Transverse colon (tissue), 4 donors: Measurements from ENCODE around the gene AP4E1. TPM values are rescaled to one million over a fixed set of nuclear protein-coding genes. Genes with fewer than 3 reads are reported as not detected.

Source experiments
- DNase-seq: peaks from one replicate; pipeline ENCODE4 v3.0.0-alpha.2; 2019
- H3K27ac ChIP-seq, 4 donors: fragments of 200-600 bp; sonication (generic); 2 replicates each; pipeline ENCODE4 v1.5.1; 2016 to 2018; ENCODE audit warnings: inconsistent platforms in 4 of 4
- H3K27me3 ChIP-seq: fragments of 200-600 bp; sonication (generic); 2 replicates; pipeline ENCODE4 v1.5.1; 2017; ENCODE audit warnings: inconsistent platforms
- H3K36me3 ChIP-seq, 4 donors: fragments of 200-600 bp; sonication (generic); 2 replicates each; pipeline ENCODE4 v1.5.1; 2017 to 2019; ENCODE audit warnings: inconsistent platforms in 4 of 4
- H3K4me1 ChIP-seq, 4 donors: fragments of 200-600 bp; sonication (generic); 2 replicates each; pipeline ENCODE4 v1.5.1; 2017 to 2020; ENCODE audit warnings: inconsistent platforms in 4 of 4
- H3K4me3 ChIP-seq, 4 donors: fragments of 200-600 bp; sonication (generic); 1 replicate in 1 of 4; 2 replicates in 3 of 4; pipeline versions ENCODE4 v1.5.1 to v1.6.1; 2017 to 2019; ENCODE audit warnings: inconsistent platforms in 4 of 4
- H3K9me3 ChIP-seq, 2 donors: fragments of 200-600 bp; sonication (generic); 2 replicates each; pipeline ENCODE4 v1.5.1; 2017 to 2019; ENCODE audit warnings: inconsistent platforms in 2 of 2
- EP300 ChIP-seq: sonication (generic); formaldehyde crosslinking; IDR thresholded peaks from one replicate; pipeline ENCODE4 v1.6.1; 2017; ENCODE audit warnings: antibody characterized with exemption, low read depth
- POLR2A ChIP-seq: fragments of 450-650 bp; IDR thresholded peaks from one replicate; pipeline ENCODE4 v1.6.1; 2016; ENCODE audit warnings: antibody characterized with exemption, mild to moderate bottlenecking, moderate library complexity
- POLR2AphosphoS5 ChIP-seq, 3 donors: sonication (generic); formaldehyde crosslinking; IDR thresholded peaks; one replicate each; pipeline ENCODE4 v1.6.1; 2016; ENCODE audit warnings: antibody characterized with exemption in 3 of 3
- WGBS, 2 donors: methylation state at CpG; one replicate each; pipeline ENCODE4 v1.1.5; 2018; ENCODE audit warnings: low coverage in 1 of 2; 5-methylcytosine and 5-hydroxymethylcytosine counted together
- in situ Hi-C, 4 donors: fragments of 200-750 bp; cut with MboI; loops; one replicate each; pipeline versions ENCODE4 v1.15.0 to v1.15.1; 2017; ENCODE audit warnings: low sequenced_read_pairs in 3 of 4, low pct_ligation_motif_present in 1 of 4, low pct_unique_long_range_greater_than_20kb in 1 of 4
- intact Hi-C: fragments of 100-400 bp; cut with DNase I; formaldehyde crosslinking; loops from one replicate; pipeline ENCODE4 v1.15.1; 2023; ENCODE audit warnings: low total_unique reads
- total RNA-seq, 4 donors: library from RNA; depleted of rRNA; stranded (reverse); fragments of >200 nt; gene quantifications; one replicate each; pipeline ENCODE4 v1.1.0, GENCODE V29; 2016
- TF ChIP-seq, protein P1 (sequence below), 5 experiments: fragments of 200-600 bp in 3 of 5; fragments of 450-650 bp in 2 of 5; sonication (generic) in 3 of 5; IDR thresholded peaks; 1 replicate in 2 of 5; 2 replicates in 3 of 5; pipeline ENCODE4 v1.5.1; 2016 to 2017; ENCODE audit warnings: antibody characterized with exemption in 5 of 5, inconsistent platforms in 3 of 5, mild to moderate bottlenecking in 2 of 5, moderate library complexity in 1 of 5

Gene AP4E1
- total RNA-seq, 4 donors from 2014 or later, result 6.0 to 22.4 (median 9.9) TPM

DNA sequence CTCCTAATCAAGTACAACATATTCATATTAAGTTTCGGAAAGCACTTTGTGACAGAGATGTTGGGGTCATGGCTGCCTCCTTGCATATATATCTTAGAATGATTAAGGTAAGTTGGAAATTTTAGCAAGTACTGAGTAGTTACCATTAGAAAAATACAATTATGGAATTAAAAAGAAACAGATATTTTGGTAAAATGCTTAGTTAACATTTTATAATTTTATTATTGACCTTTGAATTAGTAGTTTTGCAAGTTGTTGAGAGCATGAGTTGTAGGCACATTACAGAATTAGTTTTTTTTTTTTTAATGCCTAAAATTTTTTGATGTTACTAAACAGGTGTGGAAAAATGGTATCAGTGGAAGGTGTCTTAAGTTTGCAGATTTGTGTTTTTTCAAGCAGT is 20.6 kb downstream of the AP4E1 start:
- intact Hi-C loops (no loop called here), in situ Hi-C loops (no loop called here)
- Histone ChIP-seq H3K4me1 (peaks cover 0 to 3% (median 0%) of the 10 kb centered on the region in 4 donors), H3K27me3 (no peaks in the 10 kb centered on the region), H3K9me3 (no peaks in the 10 kb centered on the region), H3K4me3 (no peak overlapping the region), H3K27ac (no peak overlapping the region), H3K36me3 (peaks cover 0 to 66% (median 16%) of the 10 kb centered on the region in 4 donors)
- DNase-seq, result no peak
- WGBS, 2 donors, result 96 to 100% methylated on average over 1 of the region's 1 CpG
- TF ChIP-seq POLR2A (no peak), EP300 (no peak), POLR2AphosphoS5 (IDR thresholded peaks at IDR 0.05) (no peak)
- TF ChIP-seq, protein P1, sequence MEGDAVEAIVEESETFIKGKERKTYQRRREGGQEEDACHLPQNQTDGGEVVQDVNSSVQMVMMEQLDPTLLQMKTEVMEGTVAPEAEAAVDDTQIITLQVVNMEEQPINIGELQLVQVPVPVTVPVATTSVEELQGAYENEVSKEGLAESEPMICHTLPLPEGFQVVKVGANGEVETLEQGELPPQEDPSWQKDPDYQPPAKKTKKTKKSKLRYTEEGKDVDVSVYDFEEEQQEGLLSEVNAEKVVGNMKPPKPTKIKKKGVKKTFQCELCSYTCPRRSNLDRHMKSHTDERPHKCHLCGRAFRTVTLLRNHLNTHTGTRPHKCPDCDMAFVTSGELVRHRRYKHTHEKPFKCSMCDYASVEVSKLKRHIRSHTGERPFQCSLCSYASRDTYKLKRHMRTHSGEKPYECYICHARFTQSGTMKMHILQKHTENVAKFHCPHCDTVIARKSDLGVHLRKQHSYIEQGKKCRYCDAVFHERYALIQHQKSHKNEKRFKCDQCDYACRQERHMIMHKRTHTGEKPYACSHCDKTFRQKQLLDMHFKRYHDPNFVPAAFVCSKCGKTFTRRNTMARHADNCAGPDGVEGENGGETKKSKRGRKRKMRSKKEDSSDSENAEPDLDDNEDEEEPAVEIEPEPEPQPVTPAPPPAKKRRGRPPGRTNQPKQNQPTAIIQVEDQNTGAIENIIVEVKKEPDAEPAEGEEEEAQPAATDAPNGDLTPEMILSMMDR (IDR thresholded peaks at IDR 0.05), result no peak

DNA sequence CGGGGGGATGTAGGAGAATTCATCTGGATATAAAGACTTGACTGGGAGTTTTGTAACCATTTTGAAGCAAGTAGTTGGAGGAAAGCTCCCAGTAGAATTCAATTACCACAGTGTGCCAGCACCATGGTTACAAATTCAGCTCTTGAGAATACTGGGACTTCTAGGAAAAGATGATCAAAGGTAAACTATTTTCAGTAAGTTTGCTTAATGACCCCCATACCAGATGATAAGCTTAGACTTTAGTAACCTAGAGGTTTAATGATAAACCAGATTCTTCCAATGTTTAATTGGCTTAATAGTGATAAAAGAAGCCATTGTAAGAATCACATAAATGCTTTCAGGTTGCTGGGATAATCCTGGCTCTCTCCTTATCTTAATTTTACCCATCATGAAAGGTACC is 22.3 kb downstream of the AP4E1 start:
- Histone ChIP-seq H3K27me3 (no peaks in the 10 kb centered on the region), H3K4me1 (no peaks in the 10 kb centered on the region), H3K36me3 (peaks cover 0 to 52% (median 13%) of the 10 kb centered on the region in 4 donors), H3K27ac (no peak overlapping the region), H3K9me3 (no peaks in the 10 kb centered on the region), H3K4me3 (no peak overlapping the region)
- WGBS, 2 donors, result 98 to 100% methylated on average over 1 of the region's 1 CpG
- no peak for TF ChIP-seq POLR2AphosphoS5 (IDR thresholded peaks at IDR 0.05)
- no peak for TF ChIP-seq EP300
- TF ChIP-seq, protein P1 (IDR thresholded peaks at IDR 0.05), result no peak
- no peak for TF ChIP-seq POLR2A
- DNase-seq, result no peak
- in situ Hi-C loops (no loop called here), intact Hi-C loops (no loop called here)

DNA sequence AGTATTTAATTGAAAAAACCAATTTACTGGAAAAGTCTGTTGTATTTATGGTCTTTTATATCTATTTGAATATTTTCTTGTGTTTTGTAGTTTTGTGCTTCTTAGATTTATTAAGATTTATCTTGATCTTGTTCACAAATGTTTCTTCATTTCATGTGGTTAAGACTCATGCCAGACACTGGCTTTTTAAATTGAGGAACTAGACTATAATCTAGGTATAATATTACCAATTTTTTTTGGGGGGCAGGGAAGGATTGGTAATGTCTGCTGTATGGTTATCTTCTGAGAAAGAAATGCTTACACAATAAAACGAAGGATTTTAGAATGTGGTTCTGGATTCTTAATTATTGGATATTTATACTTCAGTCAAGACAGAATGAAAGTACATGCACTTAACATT is 24.9 kb downstream of the AP4E1 start:
- 82 to 92% methylated on average over 1 of the region's 1 CpG for WGBS, 2 donors
- in situ Hi-C loops, result no loop called here

DNA sequence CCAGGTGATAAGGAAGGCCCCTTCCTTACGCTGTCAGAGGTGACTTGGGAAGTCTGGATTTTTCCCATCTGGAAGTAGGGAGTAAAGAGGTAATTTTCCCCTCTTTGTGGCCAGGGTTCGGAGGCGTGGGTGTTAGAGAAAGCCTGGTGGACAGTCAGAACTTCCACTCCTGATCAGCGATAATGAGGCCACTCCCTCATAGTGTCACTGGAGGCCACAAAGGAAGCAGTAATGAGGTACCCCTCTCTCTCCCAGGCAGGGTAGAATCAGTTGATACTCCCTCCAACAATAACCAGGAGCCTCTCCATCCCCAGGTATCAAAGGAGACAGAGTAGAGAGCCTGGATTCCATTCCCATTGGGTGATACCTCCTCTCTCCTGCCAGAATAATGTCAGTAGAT is 30.0 kb downstream of the AP4E1 start:
- Histone ChIP-seq H3K27me3 (no peaks in the 10 kb centered on the region), H3K9me3 (no peaks in the 10 kb centered on the region), H3K36me3 (peaks cover 0 to 22% (median 4%) of the 10 kb centered on the region in 4 donors), H3K4me1 (peaks cover 0 to 4% (median 0%) of the 10 kb centered on the region in 4 donors), H3K27ac (no peak overlapping the region), H3K4me3 (no peak overlapping the region)
- DNase-seq, result no peak
- in situ Hi-C loops, result no loop called here
- intact Hi-C loops, result no loop called here
- 91 to 100% methylated on average over 2 to 4 of the region's 4 CpGs for WGBS, 2 donors
- TF ChIP-seq EP300 (no peak), POLR2A (no peak), POLR2AphosphoS5 (IDR thresholded peaks at IDR 0.05) (no peak)
- TF ChIP-seq, protein P1 (IDR thresholded peaks at IDR 0.05), result no peak

More for the DNA sequence above, 24.9 kb downstream of the AP4E1 start:
- no peaks in the 10 kb centered on the region for H3K27me3 ChIP-seq
- H3K27ac ChIP-seq, result no peak overlapping the region
- TF ChIP-seq, protein P1 (IDR thresholded peaks at IDR 0.05), result no peak
- no peak for TF ChIP-seq POLR2A
- no peak for TF ChIP-seq EP300
- no peak for TF ChIP-seq POLR2AphosphoS5 (IDR thresholded peaks at IDR 0.05)
- no peaks in the 10 kb centered on the region for H3K4me1 ChIP-seq
- no peak for DNase-seq
- H3K36me3 ChIP-seq, result peaks cover 0 to 36% (median 4%) of the 10 kb centered on the region in 4 donors
- no peaks in the 10 kb centered on the region for H3K9me3 ChIP-seq
- intact Hi-C loops, result no loop called here
- H3K4me3 ChIP-seq, result no peak overlapping the region
